Neural progenitor cell (in vitro differentiated cells): ENCODE data around the gene DOK7.

Source experiments
- CTCF ChIP-seq: fragments of 200-600 bp; sonication (generic); IDR thresholded peaks from 2 replicates; pipeline ENCODE4 v1.5.1; 2017; ENCODE audit warnings: antibody characterized with exemption, mild to moderate bottlenecking
- EZH2phosphoT487 ChIP-seq: fragments of 200-600 bp; sonication (generic); IDR thresholded peaks from 2 replicates; pipeline ENCODE4 v1.6.1; 2017; ENCODE audit warnings: antibody characterized with exemption

- peak; percentile 50 for TF ChIP-seq CTCF
- TF ChIP-seq EZH2phosphoT487: no peak
Measured at GRCh38 chr4:3452376-3452775, 10.7 kb upstream of the DOK7 start.
